Activated CD8-positive, alpha-beta memory T cell treated with anti-CD3 and anti-CD28 coated beads for 36 hours (primary cell): ENCODE results near the gene PCDH15. TPM values are rescaled to one million over a fixed set of nuclear protein-coding genes. Genes with fewer than 3 reads are reported as not detected.
"Not testable (repeated sequence)": the region's sequence is repeated elsewhere in the genome, so short reads cannot be mapped to it uniquely, and the experiment has no call there.

Experiments
- CTCF ChIA-PET: fragments of 350-600 bp; sonication (Branson Sonifier 250); formaldehyde crosslinking; loops from one replicate; lab custom pipeline; 2021; ENCODE audit warnings: antibody characterized with exemption; lab: Charles Lee
- POLR2A ChIA-PET: fragments of 350-600 bp; sonication (Branson Sonifier 250); formaldehyde crosslinking; loops from one replicate; lab custom pipeline; 2021; ENCODE audit warnings: antibody characterized with exemption; lab: Charles Lee
- total RNA-seq, 2 experiments: library from RNA; stranded (reverse); gene quantifications; one replicate each; pipeline ENCODE4 v1.2.3, GENCODE V29; 2021

The PCDH15 gene
- total RNA-seq, 2 experiments from 2014 or later, result not detected

DNA sequence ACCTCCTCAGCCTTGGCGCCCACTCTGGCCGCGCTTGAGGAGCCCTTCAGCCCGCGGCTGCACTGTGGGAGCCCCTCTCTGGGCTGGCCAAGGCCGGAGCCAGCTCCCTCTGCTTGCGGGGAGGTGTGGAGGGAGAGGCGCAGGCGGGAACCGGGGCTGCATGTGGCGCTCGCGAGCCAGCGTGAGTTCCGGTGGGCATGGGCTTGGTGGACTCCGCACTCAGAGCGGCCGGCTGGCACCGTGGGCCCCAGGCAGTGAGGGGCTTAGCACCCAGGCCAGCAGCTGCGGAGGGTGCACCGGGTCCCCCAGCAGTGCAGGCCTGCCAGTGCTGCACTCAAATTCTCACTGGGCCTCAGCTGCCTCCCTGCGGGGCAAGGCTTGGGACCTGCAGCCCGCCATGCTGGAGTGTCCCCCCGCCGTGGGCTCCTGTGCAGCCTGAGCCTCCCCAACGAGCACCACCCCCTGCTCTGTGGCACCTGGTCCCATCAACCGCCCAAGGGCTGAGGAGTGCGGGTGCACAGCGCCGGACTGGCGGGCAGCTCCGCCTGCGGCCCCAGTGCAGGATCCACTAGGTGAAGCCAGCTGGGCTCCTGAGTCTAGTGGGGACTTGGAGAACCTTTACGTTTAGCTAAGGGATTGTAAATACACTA is 876.9 kb downstream of the PCDH15 start:
- CTCF ChIA-PET, POLR2A ChIA-PET: not testable (repeated sequence)

DNA sequence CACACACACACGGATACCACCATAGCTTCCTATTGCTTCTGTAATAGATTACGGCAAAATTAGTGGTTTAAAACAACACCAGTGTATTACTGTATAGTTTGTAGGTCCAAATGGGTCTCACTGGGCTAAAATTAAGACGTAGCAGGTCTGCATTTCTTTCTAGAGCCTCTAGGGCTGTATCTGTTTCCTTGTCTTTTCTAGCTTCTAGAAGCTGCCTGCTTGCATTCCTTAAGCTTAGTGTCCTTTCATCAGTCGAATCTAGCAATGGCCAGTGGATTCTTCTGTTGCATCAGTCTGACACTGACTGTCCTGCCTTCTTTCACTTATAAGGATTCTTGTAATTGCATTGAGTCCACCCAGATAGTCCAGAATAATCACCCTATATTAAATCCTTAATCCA is 882.3 kb downstream of the PCDH15 start:
- POLR2A ChIA-PET, result no interaction called here
- CTCF ChIA-PET, result no interaction called here

- ChIA-PET CTCF (no interaction called here), POLR2A (no interaction called here)
Observed at GRCh38 chr10:53909791-53910190, 891.2 kb downstream of the PCDH15 start.

- ChIA-PET CTCF (no interaction called here), POLR2A (no interaction called here)
Observed at GRCh38 chr10:53904506-53905241, 896.4 kb downstream of the PCDH15 start.

- CTCF ChIA-PET, result no interaction called here
- POLR2A ChIA-PET, result no interaction called here
Observed at GRCh38 chr10:53903756-53904155, 897.3 kb downstream of the PCDH15 start.

GRCh38 chr10:53899463-53900160 is 901.4 kb downstream of the PCDH15 start:
- POLR2A ChIA-PET, result no interaction called here
- CTCF ChIA-PET, result no interaction called here

DNA sequence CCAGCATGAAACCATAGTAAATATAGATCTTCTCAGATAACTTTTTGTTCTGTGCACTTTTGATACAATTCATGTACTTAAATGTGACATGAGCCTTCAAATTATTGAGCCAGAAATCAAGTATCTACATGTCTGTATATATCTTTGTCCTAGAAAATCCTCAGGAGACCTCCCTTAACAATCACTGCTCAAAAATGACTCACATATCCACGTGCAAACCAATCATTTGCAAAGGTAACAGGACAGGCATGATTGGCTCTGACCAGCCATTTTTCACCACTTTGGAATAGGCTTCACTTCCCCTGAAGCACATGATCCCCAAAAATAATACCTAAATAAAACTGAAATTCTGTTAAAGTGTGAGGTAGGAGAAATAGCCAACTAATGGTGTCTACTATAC is 902.5 kb downstream of the PCDH15 start:
- CTCF ChIA-PET, result no interaction called here
- POLR2A ChIA-PET, result no interaction called here

GRCh38 chr10:53894145-53894544 is 906.9 kb downstream of the PCDH15 start:
- ChIA-PET CTCF (no interaction called here), POLR2A (no interaction called here)

- ChIA-PET CTCF (interaction anchor here (0.6 kb wide), 1 partner anchor 330 kb away, joined by 4 read pairs; no protein-coding TSS in a partner anchor), POLR2A (no interaction called here)
Observed at GRCh38 chr10:53893061-53893460, 908.0 kb downstream of the PCDH15 start.

- ChIA-PET CTCF (no interaction called here), POLR2A (no interaction called here)
Observed at GRCh38 chr10:53886325-53887300, 914.4 kb downstream of the PCDH15 start.

DNA sequence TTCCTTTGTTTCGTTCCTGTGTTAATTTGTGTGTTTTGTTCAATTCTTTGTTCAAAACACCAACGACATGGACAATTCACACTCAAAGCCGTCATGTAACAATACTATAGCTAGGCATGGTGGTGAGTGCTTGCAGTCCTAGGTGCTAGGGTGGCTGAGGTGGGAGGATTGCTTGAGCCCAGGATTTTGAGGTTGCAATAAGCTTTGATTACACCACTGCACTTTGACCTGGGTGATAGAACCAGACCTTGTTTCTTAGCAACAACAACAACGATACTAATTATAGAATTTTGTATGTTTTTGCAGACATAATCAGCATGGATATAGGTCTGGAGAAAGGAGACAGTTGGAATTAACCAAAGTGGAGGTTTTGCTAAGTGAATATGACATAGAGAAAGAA is 936.2 kb downstream of the PCDH15 start:
- CTCF ChIA-PET, result no interaction called here

DNA sequence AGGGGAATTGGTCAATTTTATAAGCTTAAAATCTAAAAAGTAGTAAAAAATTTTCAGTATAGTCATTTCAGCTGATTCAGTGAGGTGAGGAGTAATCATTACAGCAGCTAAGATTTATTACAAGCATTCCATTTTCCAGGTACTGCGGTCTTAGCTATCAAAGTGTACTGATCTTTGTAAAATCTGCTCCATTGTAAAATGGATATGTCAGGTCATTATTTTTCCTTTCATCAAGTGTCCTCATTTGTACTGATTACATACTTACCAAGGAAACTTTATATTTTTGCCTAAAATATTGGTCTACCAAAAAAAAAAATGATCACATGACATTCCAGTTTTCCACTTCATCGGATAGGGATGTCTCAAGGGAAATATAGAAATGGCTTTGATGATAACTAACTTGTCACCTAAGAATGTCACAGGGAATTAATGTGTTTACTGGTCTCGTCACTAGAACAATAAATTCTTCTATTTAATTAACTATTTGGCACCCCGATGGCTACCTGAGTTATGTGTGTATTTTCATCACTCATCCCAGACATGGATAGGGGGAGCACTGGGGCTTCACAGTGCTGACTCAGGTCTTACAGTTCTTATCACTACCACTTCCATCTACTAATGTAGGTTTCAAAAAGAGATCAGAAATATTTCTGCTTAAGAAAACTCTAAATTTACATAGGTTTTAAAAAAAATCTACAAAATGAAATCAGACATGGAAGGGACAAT is 948.4 kb downstream of the PCDH15 start:
- CTCF ChIA-PET, result no interaction called here
- POLR2A ChIA-PET, result no interaction called here

More for the DNA sequence above, 936.2 kb downstream of the PCDH15 start:
- POLR2A ChIA-PET, result no interaction called here

DNA sequence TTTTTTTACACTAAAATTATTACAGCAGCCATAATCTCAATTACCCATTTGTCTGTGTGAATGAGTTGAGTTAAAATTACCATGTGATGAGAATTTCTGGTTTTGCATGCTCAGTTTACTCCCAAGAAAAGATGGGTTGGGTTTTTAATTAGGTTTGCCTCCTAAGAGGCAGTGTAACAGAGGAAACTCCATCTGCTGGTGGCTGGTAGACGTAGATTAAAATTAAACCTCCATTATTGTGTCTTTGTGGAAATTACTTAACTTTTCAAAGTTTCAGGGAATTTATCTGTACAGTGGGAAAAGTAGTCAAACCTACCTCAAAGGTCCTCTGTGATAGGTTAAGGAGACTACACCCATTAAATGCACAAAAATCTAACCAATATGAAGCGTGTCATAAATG is 954.2 kb downstream of the PCDH15 start:
- POLR2A ChIA-PET, result no interaction called here
- CTCF ChIA-PET, result no interaction called here

GRCh38 chr10:53843736-53844362 is 957.2 kb downstream of the PCDH15 start:
- ChIA-PET CTCF (no interaction called here), POLR2A (no interaction called here)

DNA sequence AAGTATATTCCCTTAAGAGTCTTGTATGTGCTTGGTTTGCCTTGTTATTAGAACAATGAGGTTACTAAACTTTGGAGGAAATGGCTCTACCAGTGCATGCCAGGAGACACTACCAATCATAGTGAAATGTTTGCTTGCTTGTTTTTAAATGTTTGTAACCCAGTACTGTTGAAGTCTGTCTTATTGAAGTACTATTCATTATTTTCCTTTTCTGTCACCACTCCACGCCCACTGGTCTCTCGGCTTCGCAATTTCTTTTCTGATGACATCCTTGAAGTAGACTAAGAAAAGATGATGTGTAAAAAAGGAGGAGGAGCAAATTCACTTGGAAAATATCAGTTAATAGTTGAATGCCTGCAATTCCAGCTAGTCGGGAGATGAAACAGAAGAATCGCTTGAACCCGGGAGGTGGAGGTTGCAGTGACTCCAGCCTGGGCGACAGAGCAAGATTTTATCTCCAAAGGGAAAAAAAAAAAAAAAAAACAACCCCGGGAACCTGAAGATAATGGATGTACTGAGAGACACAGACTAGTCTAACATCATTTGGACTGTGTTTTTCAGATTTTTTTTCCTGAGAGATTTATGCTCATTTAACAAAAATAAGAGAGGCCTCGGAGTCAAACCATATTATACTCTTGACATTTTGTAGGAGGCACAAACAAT is 959.4 kb downstream of the PCDH15 start:
- POLR2A ChIA-PET, result no interaction called here
- CTCF ChIA-PET, result no interaction called here

DNA sequence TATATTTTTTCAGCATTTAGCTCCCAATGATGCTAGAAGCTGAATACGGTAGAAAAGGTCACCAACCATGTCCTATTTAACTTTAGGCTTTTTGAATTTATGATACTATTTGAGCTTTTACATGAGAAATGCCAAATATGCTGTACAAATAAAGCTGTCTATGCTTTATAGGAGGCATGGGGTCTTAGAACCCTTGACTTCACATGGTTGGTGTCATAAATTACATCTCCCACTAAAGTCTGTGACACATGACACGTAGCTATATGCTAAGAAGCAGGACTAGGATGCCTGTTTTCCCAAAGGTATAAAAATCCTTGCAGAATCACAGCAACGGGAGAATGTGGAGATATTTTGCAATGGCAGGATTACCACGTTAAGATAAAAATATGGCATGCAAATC is 960.4 kb downstream of the PCDH15 start:
- CTCF ChIA-PET, result no interaction called here
- POLR2A ChIA-PET, result no interaction called here

DNA sequence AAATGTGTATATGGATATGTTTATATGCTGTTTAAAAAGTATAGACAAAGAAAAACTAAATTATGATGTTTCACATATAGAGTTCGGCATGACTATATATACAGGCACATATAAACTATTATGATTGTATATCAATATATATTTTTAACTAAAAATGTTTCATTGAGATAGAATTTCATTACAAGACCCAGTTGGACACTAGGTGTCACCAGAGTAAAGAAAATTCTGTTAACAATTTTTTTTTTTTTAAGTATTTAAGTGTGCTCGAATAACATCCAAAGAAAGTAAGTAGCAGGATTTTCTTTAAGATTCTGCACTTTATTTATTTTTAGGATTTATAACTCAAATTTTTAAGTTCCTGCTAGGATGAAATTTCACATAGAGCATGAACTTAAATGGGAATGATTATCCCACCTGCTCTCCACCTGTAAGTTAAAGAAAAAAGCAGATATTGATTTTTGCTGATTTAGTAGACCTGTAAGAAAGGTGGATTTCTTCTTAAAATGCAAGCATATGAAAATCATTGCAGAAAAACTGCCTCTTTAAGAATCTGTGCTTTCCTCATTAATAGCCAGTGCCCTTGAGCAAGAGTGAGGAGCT is 961.5 kb downstream of the PCDH15 start:
- ChIA-PET CTCF (no interaction called here), POLR2A (no interaction called here)

DNA sequence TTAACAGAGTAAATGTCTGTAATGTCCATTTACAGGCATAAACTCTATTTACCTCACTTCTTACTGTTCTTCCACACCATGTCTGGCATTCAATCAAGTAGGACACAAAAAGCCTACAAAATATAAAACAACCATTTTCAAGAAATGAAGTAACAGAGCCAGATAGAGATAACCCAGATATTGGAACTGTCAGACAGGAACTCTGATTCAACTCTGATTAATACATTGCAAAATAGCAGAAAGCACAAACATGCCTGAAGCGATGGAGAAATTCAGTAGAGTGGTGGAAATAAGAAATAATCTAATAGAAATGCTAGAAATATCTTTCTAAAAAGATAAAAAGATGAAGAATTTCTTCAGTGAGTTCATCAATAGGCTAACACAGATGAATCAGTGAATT is 964.4 kb downstream of the PCDH15 start:
- CTCF ChIA-PET, result no interaction called here
- POLR2A ChIA-PET, result no interaction called here
